Measurements from ENCODE around the gene RAB3IL1. TPM values are rescaled to one million over a fixed set of nuclear protein-coding genes. Genes with fewer than 3 reads are reported as not detected.

The RAB3IL1 gene
- total RNA-seq, 2 experiments from 2014 or later: not detected

GRCh38 chr11:61866231-61866957, 51.0 kb downstream of the RAB3IL1 start:
- peaks cover 3% of the 10 kb centered on the region for H3K36me3 Mint-ChIP-seq
- no peak overlapping the region for H3K27ac Mint-ChIP-seq
- no peak for DNase-seq
- no peak overlapping the region for H3K4me3 Mint-ChIP-seq
- peaks cover 12% of the 10 kb centered on the region for H3K27me3 Mint-ChIP-seq
- H3K9me3 Mint-ChIP-seq: no peaks in the 10 kb centered on the region
- H3K4me1 Mint-ChIP-seq: peaks cover 4% of the 10 kb centered on the region

DNA sequence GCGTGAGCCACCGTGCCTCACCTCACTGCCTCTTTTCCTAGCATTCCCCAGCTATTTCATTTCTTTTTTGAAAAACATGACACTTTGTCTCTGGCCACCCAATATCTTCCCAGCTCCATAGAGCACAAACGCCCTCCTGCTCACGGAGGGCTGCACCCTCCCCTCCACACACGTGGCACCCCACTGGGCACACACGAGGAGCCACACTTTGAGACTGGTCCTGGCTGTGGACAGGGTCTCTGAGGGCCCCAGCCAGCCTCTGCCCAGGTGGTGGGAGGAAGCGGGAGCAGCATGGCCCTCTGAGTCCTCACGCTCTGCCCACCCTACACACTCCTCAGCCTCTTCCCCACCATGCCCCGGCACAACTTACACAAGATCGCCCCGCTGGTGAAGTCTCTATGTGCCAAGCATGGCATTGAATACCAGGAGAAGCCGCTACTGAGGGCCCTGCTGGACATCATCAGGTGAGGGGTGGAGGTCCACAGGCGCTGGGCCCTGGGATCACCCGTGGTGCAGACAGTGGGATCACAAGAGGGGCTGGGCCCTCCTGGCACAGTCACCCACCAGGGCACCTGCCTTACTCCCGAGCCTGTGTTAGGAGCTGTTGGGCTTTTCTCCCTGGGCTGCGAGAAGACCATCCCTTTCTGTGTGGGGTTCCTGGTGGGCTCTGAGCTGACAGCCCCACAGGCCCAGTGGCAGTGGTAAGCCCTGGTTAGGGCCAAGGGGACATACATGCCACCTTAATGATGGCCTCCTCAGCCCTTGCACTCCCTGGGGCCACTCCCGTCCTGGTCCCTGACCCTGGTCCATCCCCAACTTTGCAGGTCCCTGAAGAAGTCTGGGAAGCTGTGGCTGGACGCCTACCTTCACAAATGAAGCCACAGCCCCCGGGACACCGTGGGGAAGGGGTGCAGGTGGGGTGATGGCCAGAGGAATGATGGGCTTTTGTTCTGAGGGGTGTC, 52.3 kb downstream of the RAB3IL1 start:
- Mint-ChIP-seq H3K27ac (no peak overlapping the region), H3K27me3 (peaks cover 5% of the 10 kb centered on the region), H3K4me3 (no peak overlapping the region), H3K36me3 (peaks cover 3% of the 10 kb centered on the region), H3K9me3 (no peaks in the 10 kb centered on the region), H3K4me1 (no peaks in the 10 kb centered on the region)
- no peak for DNase-seq

GRCh38 chr11:61863548-61864081, 53.8 kb downstream of the RAB3IL1 start:
- Mint-ChIP-seq H3K9me3 (no peaks in the 10 kb centered on the region), H3K27ac (no peak overlapping the region), H3K27me3 (no peaks in the 10 kb centered on the region), H3K4me3 (no peak overlapping the region), H3K36me3 (peaks cover 3% of the 10 kb centered on the region), H3K4me1 (no peaks in the 10 kb centered on the region)
- DNase-seq: no peak

- H3K27me3 Mint-ChIP-seq: no peaks in the 10 kb centered on the region
- H3K4me3 Mint-ChIP-seq: no peak overlapping the region
- H3K27ac Mint-ChIP-seq: no peak overlapping the region
- peaks cover 3% of the 10 kb centered on the region for H3K36me3 Mint-ChIP-seq
- no peaks in the 10 kb centered on the region for H3K4me1 Mint-ChIP-seq
- H3K9me3 Mint-ChIP-seq: no peaks in the 10 kb centered on the region
- no peak for DNase-seq
Observed at GRCh38 chr11:61862714-61863547, 54.4 kb downstream of the RAB3IL1 start.

DNA sequence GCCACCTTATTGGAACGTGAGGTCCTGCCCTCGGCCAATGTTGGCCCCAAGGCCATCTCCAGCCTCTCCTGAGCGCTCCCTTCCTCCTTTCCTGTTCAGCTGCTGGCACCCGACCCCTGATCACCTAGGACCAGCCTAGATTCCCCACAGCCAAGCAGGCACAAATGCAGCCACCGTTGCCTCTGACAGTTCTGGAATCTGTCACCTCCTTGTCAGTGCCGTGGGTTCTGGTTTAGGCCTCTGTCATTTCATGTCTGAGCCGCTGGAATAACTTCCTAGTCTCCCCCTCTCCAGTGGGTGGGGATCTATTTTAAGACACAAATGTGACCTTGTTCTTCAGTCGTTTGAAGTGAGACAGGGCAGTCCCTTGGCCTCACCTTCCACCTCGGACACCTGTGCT, 55.7 kb downstream of the RAB3IL1 start:
- no peak overlapping the region for H3K27ac Mint-ChIP-seq
- no peaks in the 10 kb centered on the region for H3K4me1 Mint-ChIP-seq
- no peak for DNase-seq
- H3K9me3 Mint-ChIP-seq: no peaks in the 10 kb centered on the region
- H3K4me3 Mint-ChIP-seq: no peak overlapping the region
- no peaks in the 10 kb centered on the region for H3K27me3 Mint-ChIP-seq
- H3K36me3 Mint-ChIP-seq: peaks cover 3% of the 10 kb centered on the region

DNA sequence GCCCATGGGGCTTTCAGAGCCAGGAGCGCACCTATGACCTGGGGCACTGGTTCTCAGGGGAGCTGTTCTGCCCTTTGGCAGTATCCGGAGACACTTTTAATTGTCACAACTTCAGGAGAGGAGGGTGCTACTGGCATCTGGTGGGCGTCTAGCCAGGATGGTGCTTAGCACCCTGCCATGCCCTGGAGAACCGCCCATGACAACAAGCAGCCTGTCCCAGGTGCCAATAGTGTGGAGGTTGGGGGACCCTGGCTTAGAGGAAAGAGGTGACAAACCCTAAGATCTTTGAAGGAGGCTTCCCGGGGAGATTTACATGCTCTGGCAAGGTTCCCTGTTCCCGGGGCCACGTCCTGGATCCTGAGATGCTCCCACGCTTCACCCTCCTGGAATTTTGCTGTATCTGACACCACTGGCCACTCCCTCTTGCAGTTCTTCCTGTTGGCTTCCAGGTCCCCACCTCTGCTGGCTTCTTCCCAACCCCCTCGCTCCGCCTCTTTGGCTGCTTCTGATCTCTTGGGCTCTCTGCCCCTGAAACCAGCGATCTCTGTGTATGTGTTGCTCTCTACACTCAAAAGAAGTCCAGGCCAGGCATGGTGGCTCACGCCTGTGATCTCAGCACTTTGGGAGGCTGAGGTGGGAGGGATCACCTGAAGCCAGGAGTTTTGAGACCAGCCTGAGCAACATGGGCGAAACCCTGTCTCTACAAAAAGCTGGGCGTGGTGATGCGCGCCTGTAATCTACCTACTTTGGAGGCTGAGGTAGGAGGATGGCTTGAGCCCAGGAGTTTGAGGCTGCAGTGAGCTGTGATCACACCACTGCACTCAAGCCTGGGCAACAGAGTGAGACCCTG, 57.1 kb downstream of the RAB3IL1 start:
- Mint-ChIP-seq H3K27me3 (no peaks in the 10 kb centered on the region), H3K4me1 (no peaks in the 10 kb centered on the region), H3K9me3 (no peaks in the 10 kb centered on the region), H3K4me3 (no peak overlapping the region), H3K36me3 (no peaks in the 10 kb centered on the region), H3K27ac (no peak overlapping the region)
- no peak for DNase-seq

DNA sequence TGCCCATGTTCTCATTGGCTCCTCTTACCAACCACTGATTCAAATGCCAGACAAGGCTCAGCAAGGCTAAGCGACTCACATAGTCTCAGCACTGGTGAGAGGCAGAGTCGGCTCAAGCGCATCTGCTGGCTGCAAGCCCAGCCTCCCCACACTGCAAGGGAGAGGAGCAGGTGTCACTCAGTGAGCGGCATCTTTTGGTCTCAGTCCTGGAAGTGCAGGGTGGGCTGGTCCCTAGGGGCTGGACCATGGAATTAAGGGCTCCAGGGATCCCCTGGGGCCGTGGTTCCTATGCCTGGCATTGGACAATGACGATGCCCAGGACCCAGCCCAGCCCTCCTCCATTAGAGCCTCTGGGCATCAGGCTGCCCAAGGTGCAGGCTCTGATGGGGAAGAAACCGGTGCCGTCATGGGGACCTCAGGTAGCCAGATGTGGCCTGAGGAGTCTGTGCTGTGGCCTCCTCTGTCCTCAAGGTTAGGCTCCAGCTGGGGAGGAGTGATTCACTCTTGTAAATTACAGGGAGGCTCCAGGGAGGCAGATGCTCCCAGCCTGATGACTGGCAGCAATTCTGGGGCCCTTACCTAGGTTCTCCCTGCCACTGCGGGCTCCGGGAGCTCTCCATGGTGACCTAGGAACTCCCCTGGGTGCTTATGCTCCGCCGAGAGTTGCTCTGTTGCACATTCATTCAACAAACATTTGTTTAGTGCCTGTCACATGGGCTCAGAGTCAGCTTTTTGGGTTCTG, 61.3 kb downstream of the RAB3IL1 start:
- Mint-ChIP-seq H3K4me1 (no peaks in the 10 kb centered on the region), H3K27ac (no peak overlapping the region), H3K27me3 (no peaks in the 10 kb centered on the region), H3K36me3 (peaks cover 3% of the 10 kb centered on the region), H3K9me3 (no peaks in the 10 kb centered on the region), H3K4me3 (no peak overlapping the region)
- no peak for DNase-seq

DNA sequence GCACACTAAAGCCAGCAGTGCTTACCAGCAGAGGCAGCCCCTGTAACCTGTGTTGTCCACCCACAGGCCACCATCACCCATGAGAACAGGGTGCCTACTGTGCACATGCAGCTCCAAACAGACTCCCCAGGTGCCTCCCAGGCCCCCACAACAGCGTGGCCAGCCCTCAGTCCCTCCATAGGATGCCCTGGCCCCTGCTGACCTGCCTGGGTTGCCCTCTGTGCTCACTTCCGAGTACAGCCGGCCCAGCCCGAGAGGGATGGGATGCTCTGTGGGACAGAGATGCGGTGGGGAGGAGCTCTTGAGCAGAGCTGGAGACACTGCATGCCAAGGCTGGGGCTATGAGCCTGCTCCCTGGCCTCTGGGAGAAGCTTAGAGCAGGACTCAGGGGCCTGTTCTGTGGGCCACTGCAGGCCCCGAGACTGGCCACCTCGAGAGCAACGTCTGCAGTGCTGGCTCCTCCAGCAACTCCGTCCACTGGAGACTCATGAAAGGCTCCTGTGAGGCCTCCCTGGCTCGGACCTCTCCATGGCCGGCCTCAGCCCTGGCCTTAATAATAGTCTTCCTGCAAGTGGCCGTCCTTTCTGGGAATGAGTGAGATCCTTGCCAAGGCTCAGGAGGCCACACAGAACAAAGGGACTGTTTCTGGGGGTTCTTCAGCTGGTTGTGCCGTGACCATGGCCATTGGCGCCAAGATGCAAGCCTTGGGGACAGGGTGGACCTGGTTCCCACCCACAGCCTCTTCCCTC, 62.2 kb downstream of the RAB3IL1 start:
- no peaks in the 10 kb centered on the region for H3K27me3 Mint-ChIP-seq
- H3K27ac Mint-ChIP-seq: no peak overlapping the region
- no peak for DNase-seq
- no peak overlapping the region for H3K4me3 Mint-ChIP-seq
- no peaks in the 10 kb centered on the region for H3K9me3 Mint-ChIP-seq
- H3K36me3 Mint-ChIP-seq: peaks cover 4% of the 10 kb centered on the region
- H3K4me1 Mint-ChIP-seq: no peaks in the 10 kb centered on the region

- no peak for DNase-seq
- no peak overlapping the region for H3K4me3 Mint-ChIP-seq
- H3K27ac Mint-ChIP-seq: no peak overlapping the region
- H3K36me3 Mint-ChIP-seq: peaks cover 6% of the 10 kb centered on the region
- no peaks in the 10 kb centered on the region for H3K9me3 Mint-ChIP-seq
- H3K4me1 Mint-ChIP-seq: no peaks in the 10 kb centered on the region
- no peaks in the 10 kb centered on the region for H3K27me3 Mint-ChIP-seq
Observed at GRCh38 chr11:61854206-61854895, 63.0 kb downstream of the RAB3IL1 start.

DNA sequence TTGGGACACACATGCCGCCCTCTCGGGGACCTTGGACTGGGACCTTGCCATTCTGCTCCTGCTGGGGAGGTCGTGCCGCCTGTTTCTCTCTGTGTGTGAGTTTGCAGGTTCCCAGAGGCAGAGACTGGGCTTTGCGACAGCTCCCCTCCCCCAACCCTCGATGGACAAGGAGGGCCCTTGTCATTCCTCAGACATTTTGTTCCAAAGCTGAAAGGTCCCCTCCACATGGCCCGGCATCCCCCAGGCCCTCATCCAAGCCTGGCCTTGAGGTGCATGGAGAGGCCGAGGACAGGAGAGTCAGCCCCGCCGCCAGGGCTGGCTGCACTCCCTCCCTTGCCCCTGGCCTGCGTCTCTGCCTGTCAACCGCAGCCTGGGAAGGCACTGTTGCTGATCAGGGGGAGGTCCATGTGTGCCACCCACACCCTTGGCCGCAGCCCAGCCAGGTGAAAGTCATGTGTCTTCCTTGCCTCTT, 63.6 kb downstream of the RAB3IL1 start:
- Mint-ChIP-seq H3K27ac (no peak overlapping the region), H3K36me3 (peaks cover 6% of the 10 kb centered on the region), H3K9me3 (no peaks in the 10 kb centered on the region), H3K4me3 (no peak overlapping the region), H3K4me1 (no peaks in the 10 kb centered on the region), H3K27me3 (no peaks in the 10 kb centered on the region)
- DNase-seq: no peak

- DNase-seq: no peak
- Mint-ChIP-seq H3K4me1 (no peaks in the 10 kb centered on the region), H3K4me3 (no peak overlapping the region), H3K27me3 (no peaks in the 10 kb centered on the region), H3K27ac (no peak overlapping the region), H3K9me3 (no peaks in the 10 kb centered on the region), H3K36me3 (peaks cover 14% of the 10 kb centered on the region)
Observed at GRCh38 chr11:61851900-61852295, 65.5 kb downstream of the RAB3IL1 start.

- H3K4me3 Mint-ChIP-seq: no peak overlapping the region
Observed at GRCh38 chr11:61851113-61851899, 66.1 kb downstream of the RAB3IL1 start.

More at GRCh38 chr11:61851113-61851899, 66.1 kb downstream of the RAB3IL1 start:
- H3K4me1 Mint-ChIP-seq: no peaks in the 10 kb centered on the region
- H3K9me3 Mint-ChIP-seq: no peaks in the 10 kb centered on the region
- H3K27me3 Mint-ChIP-seq: no peaks in the 10 kb centered on the region
- H3K36me3 Mint-ChIP-seq: peaks cover 18% of the 10 kb centered on the region
- no peak overlapping the region for H3K27ac Mint-ChIP-seq
- DNase-seq: no peak
